ENCODE data around the gene LYAR. TPM values are rescaled to one million over a fixed set of nuclear protein-coding genes. Genes with fewer than 3 reads are reported as not detected.

Gene LYAR
- total RNA-seq, 1 donor from 2014 or later = 15.9 TPM

DNA sequence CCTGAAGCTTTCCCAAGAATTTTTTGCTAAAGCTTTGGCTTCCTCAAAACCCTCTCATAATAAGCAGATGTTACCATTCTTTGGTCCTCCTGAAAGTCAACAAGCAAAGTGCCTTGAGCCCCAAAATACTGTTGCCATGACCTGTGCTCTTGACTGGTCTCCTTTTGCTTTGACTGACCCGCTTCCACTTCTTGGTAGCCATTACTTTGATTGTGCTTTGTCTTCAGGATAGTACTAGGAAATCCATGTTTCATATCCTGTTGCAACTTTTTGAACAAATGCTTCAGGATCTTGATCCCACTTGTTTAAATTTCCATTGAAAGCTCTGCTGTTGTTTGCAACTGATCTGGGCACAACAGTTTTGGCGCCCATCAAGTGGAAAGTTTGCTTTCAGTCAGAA lies 56.3 kb downstream of the LYAR start:
- Mint-ChIP-seq H3K36me3 (ENCODE audit: low read depth) (peaks cover 28% of the 10 kb centered on the region), H3K27me3 (peaks cover 4% of the 10 kb centered on the region), H3K9me3 (peaks cover 9% of the 10 kb centered on the region), H3K4me3 (no peak overlapping the region), H3K27ac (no peak overlapping the region), H3K4me1 (no peaks in the 10 kb centered on the region)
- TF ChIP-seq, protein P1, sequence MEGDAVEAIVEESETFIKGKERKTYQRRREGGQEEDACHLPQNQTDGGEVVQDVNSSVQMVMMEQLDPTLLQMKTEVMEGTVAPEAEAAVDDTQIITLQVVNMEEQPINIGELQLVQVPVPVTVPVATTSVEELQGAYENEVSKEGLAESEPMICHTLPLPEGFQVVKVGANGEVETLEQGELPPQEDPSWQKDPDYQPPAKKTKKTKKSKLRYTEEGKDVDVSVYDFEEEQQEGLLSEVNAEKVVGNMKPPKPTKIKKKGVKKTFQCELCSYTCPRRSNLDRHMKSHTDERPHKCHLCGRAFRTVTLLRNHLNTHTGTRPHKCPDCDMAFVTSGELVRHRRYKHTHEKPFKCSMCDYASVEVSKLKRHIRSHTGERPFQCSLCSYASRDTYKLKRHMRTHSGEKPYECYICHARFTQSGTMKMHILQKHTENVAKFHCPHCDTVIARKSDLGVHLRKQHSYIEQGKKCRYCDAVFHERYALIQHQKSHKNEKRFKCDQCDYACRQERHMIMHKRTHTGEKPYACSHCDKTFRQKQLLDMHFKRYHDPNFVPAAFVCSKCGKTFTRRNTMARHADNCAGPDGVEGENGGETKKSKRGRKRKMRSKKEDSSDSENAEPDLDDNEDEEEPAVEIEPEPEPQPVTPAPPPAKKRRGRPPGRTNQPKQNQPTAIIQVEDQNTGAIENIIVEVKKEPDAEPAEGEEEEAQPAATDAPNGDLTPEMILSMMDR (IDR thresholded peaks at IDR 0.05) = no peak
- ATAC-seq (ENCODE audit: low read depth) = no peak
- POLR2A ChIA-PET = no interaction called here
- intact Hi-C loops (cut with micrococcal nuclease) = no loop called here
- CTCF ChIA-PET = no interaction called here
- no peak for DNase-seq

DNA sequence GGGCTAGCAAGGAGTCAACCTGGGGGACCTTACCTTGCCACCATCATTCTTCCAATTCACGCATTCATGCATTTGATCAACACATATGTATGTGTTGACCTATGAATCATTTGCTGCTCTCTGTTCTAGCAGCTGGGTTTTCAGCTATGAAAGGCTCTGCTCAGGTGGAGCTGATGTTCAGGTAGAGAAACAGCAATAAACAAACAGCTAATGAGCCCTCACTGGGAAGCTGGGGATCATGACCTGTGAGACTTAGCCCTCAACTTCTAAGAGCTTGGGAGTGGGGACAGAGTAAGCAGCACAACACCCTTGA lies 61.6 kb downstream of the LYAR start:
- ATAC-seq (ENCODE audit: low read depth) (no peak), DNase-seq (no peak)
- Mint-ChIP-seq H3K27ac (no peak overlapping the region), H3K36me3 (ENCODE audit: low read depth) (peaks cover 2% of the 10 kb centered on the region), H3K4me3 (no peak overlapping the region), H3K9me3 (peaks cover 5% of the 10 kb centered on the region), H3K27me3 (peaks cover 34% of the 10 kb centered on the region), H3K4me1 (peaks cover 9% of the 10 kb centered on the region)
- CTCF ChIA-PET = no interaction called here
- intact Hi-C loops (cut with micrococcal nuclease) = no loop called here
- POLR2A ChIA-PET = no interaction called here
- TF ChIP-seq, protein P1 (IDR thresholded peaks at IDR 0.05) = no peak

GRCh38 chr4:4227510-4228355 lies 62.2 kb downstream of the LYAR start:
- H3K36me3 Mint-ChIP-seq (ENCODE audit: low read depth) = peaks cover under 1% of the 10 kb centered on the region
- ChIA-PET CTCF (no interaction called here), POLR2A (no interaction called here)
- H3K27me3 Mint-ChIP-seq = peaks cover 39% of the 10 kb centered on the region
- H3K27ac Mint-ChIP-seq = no peak overlapping the region
- DNase-seq = no peak
- no peak overlapping the region for H3K4me3 Mint-ChIP-seq
- H3K9me3 Mint-ChIP-seq = peaks cover under 1% of the 10 kb centered on the region
- no peak for ATAC-seq (ENCODE audit: low read depth)
- intact Hi-C loops (cut with micrococcal nuclease) = no loop called here
- TF ChIP-seq, protein P1 (IDR thresholded peaks at IDR 0.05) = no peak
- H3K4me1 Mint-ChIP-seq = peaks cover 9% of the 10 kb centered on the region

DNA sequence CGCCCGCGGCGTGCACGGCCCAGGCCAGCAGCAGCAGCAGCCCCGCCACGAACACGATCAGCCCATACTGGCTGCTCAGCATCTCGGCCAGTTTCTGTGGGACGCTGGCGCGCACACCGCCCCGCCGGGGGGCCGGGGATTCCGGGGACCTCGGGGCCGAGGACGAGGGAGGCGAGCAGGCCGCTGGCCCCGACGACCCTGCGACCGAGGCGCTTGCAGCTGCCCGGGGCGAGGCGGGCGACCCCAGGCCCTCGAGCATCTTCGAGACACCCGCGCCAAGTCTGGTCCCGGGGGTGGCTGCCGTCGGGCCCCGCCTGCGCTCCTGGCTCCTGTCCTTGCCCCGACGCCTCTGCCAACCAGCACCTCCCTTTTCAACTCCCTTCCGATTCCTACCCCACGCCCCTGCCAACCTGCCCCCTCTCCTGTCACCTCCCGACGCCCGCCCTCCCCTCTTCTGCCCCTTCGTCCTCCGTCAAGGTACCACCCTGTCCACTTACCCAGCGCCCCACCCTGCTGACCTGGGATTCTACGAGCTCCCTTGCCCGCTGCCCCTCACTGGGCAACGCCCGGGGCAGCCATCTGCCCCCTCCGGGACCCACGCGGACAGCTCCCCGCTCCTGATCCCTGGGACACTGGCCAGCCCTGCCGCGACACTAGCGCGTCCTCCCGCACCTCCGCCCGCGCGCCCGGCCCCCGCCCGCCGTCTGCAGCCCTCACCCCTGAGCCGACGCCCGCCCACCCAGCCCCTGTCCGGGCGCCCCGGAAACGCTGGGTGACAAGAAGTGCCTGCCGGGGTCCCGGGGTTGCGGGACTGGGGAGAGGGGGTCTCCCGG lies 63.1 kb downstream of the LYAR start, which contains the start of gene OTOP1:
Gene OTOP1 (minus strand): TSS at position 324 of the 833 bp plus-strand sequence. CDS start 65 bp downstream, at position 259.
- intact Hi-C loops (cut with micrococcal nuclease) = no loop called here
- H3K4me3 Mint-ChIP-seq = no peak within 1 kb of the TSS
- no peak within 1 kb of the TSS for H3K27ac Mint-ChIP-seq
- H3K4me1 Mint-ChIP-seq = peaks cover 9% of the 10 kb centered on the region
- ATAC-seq (ENCODE audit: low read depth) (no peak), DNase-seq (no peak)
- CTCF ChIA-PET = no interaction called here
- H3K9me3 Mint-ChIP-seq = no peaks in the 10 kb centered on the region
- peaks cover 45% of the 10 kb centered on the region for H3K27me3 Mint-ChIP-seq
- POLR2A ChIA-PET = no interaction called here
- H3K36me3 Mint-ChIP-seq (ENCODE audit: low read depth) = no peaks in the 10 kb centered on the region
- TF ChIP-seq, protein P1 (IDR thresholded peaks at IDR 0.05) = no peak

DNA sequence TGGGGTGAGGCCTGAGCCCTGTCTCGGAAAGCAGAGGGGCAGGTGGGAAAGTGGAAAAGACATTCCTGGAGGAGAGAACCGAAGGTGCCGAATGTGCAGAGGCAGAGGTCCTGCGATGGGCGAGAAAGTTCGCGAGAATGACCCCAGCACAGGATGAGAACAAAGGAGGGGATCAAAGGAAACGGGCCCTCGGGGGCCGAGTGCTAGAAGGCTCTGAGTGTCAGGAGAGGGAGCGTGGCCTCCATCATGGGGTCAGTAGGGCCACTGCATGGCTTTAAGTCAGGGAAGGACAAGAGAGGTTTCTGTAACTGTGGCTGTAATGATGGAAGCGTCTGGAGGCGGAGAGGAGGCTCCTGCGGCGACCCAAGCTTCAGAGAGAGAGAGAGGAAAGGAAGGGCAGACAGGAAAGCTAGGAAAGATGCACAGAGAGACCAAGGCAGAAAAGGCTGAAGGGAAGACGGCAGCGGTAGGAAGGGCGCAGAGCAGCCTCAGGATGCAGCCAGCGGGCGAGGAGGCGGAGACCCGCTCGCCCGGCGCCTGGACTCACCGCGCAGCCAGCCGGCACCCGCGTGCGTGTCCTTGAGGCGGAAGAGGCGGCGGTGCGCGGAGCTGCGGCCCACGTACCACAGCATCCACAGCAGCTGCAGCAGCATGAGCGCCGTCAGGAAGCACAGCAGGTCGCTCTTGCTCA lies 63.9 kb downstream of the LYAR start:
- CTCF ChIA-PET = no interaction called here
- intact Hi-C loops (cut with micrococcal nuclease) = no loop called here
- TF ChIP-seq, protein P1 (IDR thresholded peaks at IDR 0.05) = no peak
- no peaks in the 10 kb centered on the region for H3K9me3 Mint-ChIP-seq
- no peak overlapping the region for H3K27ac Mint-ChIP-seq
- no peak overlapping the region for H3K4me3 Mint-ChIP-seq
- DNase-seq (no peak), ATAC-seq (ENCODE audit: low read depth) (no peak)
- H3K36me3 Mint-ChIP-seq (ENCODE audit: low read depth) = no peaks in the 10 kb centered on the region
- POLR2A ChIA-PET = no interaction called here
- H3K4me1 Mint-ChIP-seq = peaks cover 9% of the 10 kb centered on the region
- peaks cover 50% of the 10 kb centered on the region for H3K27me3 Mint-ChIP-seq
